Activated naive CD8-positive, alpha-beta T cell treated with anti-CD3 and anti-CD28 coated beads, Interleukin-2, amount 10 ng/mL, durations not matched to agents 7 days and 5 days (primary cell): ENCODE results near the gene TMED7. TPM values are rescaled to one million over a fixed set of nuclear protein-coding genes. Genes with fewer than 3 reads are reported as not detected.

Experiments
- ATAC-seq: fragments of 150-1000 bp; cut with Tn5 transposase; one replicate; pipeline ENCODE4 v1.10.0; 2021; ENCODE audit warnings: low read depth, moderate library complexity
- POLR2A ChIA-PET: fragments of 350-600 bp; sonication (Branson Sonifier 250); formaldehyde crosslinking; loops from one replicate; lab custom pipeline; 2021; ENCODE audit warnings: antibody characterized with exemption; lab: Charles Lee
- DNase-seq: peaks from one replicate; pipeline ENCODE4 v3.0.0; 2021
- H3K27ac Mint-ChIP-seq: one replicate; pipeline ENCODE4 v1.8.0; 2022; ENCODE audit warnings: mild to moderate bottlenecking, mixed read lengths
- H3K27me3 Mint-ChIP-seq: one replicate; pipeline ENCODE4 v1.8.0; 2022; ENCODE audit warnings: mild to moderate bottlenecking, moderate library complexity, mixed read lengths
- H3K36me3 Mint-ChIP-seq: one replicate; pipeline ENCODE4 v1.8.0; 2021; ENCODE audit warnings: mild to moderate bottlenecking, mixed read lengths
- H3K4me1 Mint-ChIP-seq: one replicate; pipeline ENCODE4 v1.8.0; 2021; ENCODE audit warnings: mixed read lengths
- H3K4me3 Mint-ChIP-seq: one replicate; pipeline ENCODE4 v1.8.0; 2022; ENCODE audit warnings: mild to moderate bottlenecking, moderate library complexity, mixed read lengths
- H3K9me3 Mint-ChIP-seq: one replicate; pipeline ENCODE4 v1.8.0; 2021; ENCODE audit warnings: mixed read lengths
- total RNA-seq, 2 experiments: library from RNA; stranded (reverse); gene quantifications; one replicate each; pipeline ENCODE4 v1.2.3, GENCODE V29; 2021

The TMED7 gene
- total RNA-seq, 2 experiments from 2014 or later, result 46.0 to 52.5 TPM

GRCh38 chr5:115588640-115589039 lies 37.2 kb downstream of the TMED7 start:
- H3K36me3 Mint-ChIP-seq, result peaks cover 1% of the 10 kb centered on the region
- ATAC-seq, result no peak
- no peak overlapping the region for H3K27ac Mint-ChIP-seq
- H3K4me1 Mint-ChIP-seq, result no peaks in the 10 kb centered on the region
- POLR2A ChIA-PET, result no interaction called here
- H3K4me3 Mint-ChIP-seq, result no peak overlapping the region
- H3K27me3 Mint-ChIP-seq, result peaks cover 4% of the 10 kb centered on the region
- no peak for DNase-seq
- no peaks in the 10 kb centered on the region for H3K9me3 Mint-ChIP-seq

DNA sequence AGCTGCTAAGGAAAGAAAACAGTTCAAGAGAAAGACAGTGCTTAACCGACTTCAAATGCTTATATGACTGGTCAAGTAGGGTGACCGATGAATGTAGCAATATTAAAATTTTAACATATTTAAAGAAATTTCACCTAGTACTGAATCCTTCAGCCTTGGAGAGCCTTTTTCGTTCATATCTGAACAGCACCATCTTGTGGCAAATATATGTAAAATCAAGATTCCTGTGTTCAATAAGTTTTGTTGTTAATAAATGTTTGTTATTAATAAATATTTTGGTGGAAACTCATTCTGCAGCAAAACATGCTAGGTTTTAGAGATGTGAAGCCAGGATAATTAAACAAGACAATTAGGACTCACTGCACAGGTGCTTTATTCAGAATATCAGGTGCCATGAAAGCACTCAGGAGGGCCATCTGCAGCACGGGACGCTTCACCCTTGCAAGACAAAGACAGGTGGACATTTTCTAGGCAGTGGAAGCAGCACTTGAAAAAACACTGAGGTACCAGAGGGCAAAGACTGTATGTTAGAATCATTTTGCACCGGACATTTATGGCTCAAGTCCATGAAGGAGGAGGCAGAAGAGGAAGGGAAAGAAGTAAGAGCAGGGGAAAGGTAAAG lies 39.2 kb downstream of the TMED7 start:
- Mint-ChIP-seq H3K4me1 (no peaks in the 10 kb centered on the region), H3K9me3 (no peaks in the 10 kb centered on the region), H3K4me3 (no peak overlapping the region), H3K27me3 (peaks cover 4% of the 10 kb centered on the region), H3K36me3 (peaks cover 1% of the 10 kb centered on the region), H3K27ac (no peak overlapping the region)
- ATAC-seq (no peak), DNase-seq (no peak)
- POLR2A ChIA-PET, result no interaction called here

GRCh38 chr5:115585265-115585664 lies 40.6 kb downstream of the TMED7 start:
- POLR2A ChIA-PET, result no interaction called here
- ATAC-seq, result no peak
- no peaks in the 10 kb centered on the region for H3K9me3 Mint-ChIP-seq
- DNase-seq, result no peak
- H3K27me3 Mint-ChIP-seq, result no peaks in the 10 kb centered on the region
- peaks cover 2% of the 10 kb centered on the region for H3K36me3 Mint-ChIP-seq
- no peak overlapping the region for H3K27ac Mint-ChIP-seq
- H3K4me3 Mint-ChIP-seq, result no peak overlapping the region
- H3K4me1 Mint-ChIP-seq, result no peaks in the 10 kb centered on the region

DNA sequence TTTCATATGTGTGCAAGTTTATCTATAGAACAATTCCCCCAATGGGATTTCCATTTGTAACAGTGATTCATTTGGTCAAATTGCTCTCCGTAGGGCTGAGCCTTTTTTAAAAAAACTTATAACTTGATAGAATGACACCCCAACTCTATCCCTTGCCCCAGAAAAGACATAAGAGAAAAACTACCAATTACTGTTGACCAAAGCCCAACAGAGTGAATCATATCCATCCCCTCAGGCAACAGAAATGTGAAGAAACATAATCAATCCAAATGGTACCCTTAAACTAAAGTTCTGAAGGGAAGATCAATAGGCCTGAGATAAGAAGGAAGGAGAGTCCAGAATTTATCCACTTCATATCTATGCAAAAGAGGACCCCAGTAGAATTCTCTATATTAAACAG lies 41.3 kb downstream of the TMED7 start:
- POLR2A ChIA-PET, result no interaction called here
- Mint-ChIP-seq H3K27me3 (no peaks in the 10 kb centered on the region), H3K36me3 (peaks cover 2% of the 10 kb centered on the region)

GRCh38 chr5:115583474-115583873 lies 42.4 kb downstream of the TMED7 start:
- ATAC-seq, result no peak
- no peak for DNase-seq
- H3K36me3 Mint-ChIP-seq, result peaks cover 2% of the 10 kb centered on the region
- no peaks in the 10 kb centered on the region for H3K4me1 Mint-ChIP-seq
- no peaks in the 10 kb centered on the region for H3K27me3 Mint-ChIP-seq
- H3K27ac Mint-ChIP-seq, result no peak overlapping the region
- POLR2A ChIA-PET, result no interaction called here
- H3K9me3 Mint-ChIP-seq, result no peaks in the 10 kb centered on the region
- H3K4me3 Mint-ChIP-seq, result no peak overlapping the region

More for the DNA sequence above, 41.3 kb downstream of the TMED7 start:
- Mint-ChIP-seq H3K27ac (no peak overlapping the region), H3K9me3 (no peaks in the 10 kb centered on the region), H3K4me1 (no peaks in the 10 kb centered on the region), H3K4me3 (no peak overlapping the region)
- DNase-seq (no peak), ATAC-seq (no peak)

- no peak overlapping the region for H3K4me3 Mint-ChIP-seq
- ATAC-seq (no peak), DNase-seq (no peak)
- H3K27me3 Mint-ChIP-seq, result no peaks in the 10 kb centered on the region
- POLR2A ChIA-PET, result no interaction called here
- H3K4me1 Mint-ChIP-seq, result no peaks in the 10 kb centered on the region
- peaks cover 2% of the 10 kb centered on the region for H3K36me3 Mint-ChIP-seq
- H3K27ac Mint-ChIP-seq, result no peak overlapping the region
- H3K9me3 Mint-ChIP-seq, result no peaks in the 10 kb centered on the region
Measured at GRCh38 chr5:115580941-115581340, 44.9 kb downstream of the TMED7 start.

DNA sequence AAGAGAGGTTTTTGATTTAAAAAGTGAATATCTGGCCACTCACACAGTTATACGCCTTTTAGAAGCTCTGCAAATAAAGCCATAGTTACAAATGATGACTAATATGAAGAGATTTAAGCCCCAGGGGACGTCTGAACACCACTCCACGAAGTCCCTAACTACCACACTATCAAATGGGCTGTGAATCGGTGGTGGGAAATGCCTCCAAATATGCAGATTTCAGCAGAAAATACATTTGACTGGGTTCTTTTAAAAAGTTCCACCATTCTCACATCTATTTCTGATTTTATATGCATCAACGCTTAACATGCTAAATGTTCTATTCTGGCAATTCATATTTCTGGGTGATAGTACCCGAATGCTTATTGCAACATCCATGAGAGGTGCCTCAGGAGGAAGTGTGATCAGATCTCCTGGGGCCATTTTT lies 46.1 kb downstream of the TMED7 start:
- H3K27ac Mint-ChIP-seq, result no peak overlapping the region
- H3K9me3 Mint-ChIP-seq, result no peaks in the 10 kb centered on the region
- POLR2A ChIA-PET, result no interaction called here
- no peak overlapping the region for H3K4me3 Mint-ChIP-seq
- H3K4me1 Mint-ChIP-seq, result no peaks in the 10 kb centered on the region
- no peak for DNase-seq
- ATAC-seq, result no peak
- H3K27me3 Mint-ChIP-seq, result no peaks in the 10 kb centered on the region
- peaks cover 2% of the 10 kb centered on the region for H3K36me3 Mint-ChIP-seq

DNA sequence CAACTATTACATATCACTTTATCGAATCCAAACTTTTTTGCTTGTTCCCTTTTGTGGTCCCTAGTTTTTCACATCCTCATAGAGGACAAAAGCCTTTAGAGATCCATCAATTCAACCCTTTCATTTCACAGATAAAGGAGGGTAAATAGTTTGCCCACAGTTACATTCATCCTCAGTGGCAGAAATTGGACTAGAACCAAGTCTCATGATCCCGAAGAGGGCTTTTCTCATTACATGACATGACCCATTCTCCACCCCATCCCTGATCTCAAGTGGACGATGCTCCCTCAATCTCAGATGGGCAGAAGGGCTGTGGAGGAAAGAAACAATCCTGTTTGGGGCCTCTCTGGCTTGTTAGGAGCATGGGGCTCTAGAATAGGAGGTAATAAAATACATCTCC lies 46.6 kb downstream of the TMED7 start:
- no peak overlapping the region for H3K4me3 Mint-ChIP-seq
- DNase-seq, result no peak
- POLR2A ChIA-PET, result no interaction called here
- peaks cover 3% of the 10 kb centered on the region for H3K27me3 Mint-ChIP-seq
- H3K9me3 Mint-ChIP-seq, result no peaks in the 10 kb centered on the region
- peaks cover 2% of the 10 kb centered on the region for H3K36me3 Mint-ChIP-seq
- no peak overlapping the region for H3K27ac Mint-ChIP-seq
- H3K4me1 Mint-ChIP-seq, result no peaks in the 10 kb centered on the region
- no peak for ATAC-seq

DNA sequence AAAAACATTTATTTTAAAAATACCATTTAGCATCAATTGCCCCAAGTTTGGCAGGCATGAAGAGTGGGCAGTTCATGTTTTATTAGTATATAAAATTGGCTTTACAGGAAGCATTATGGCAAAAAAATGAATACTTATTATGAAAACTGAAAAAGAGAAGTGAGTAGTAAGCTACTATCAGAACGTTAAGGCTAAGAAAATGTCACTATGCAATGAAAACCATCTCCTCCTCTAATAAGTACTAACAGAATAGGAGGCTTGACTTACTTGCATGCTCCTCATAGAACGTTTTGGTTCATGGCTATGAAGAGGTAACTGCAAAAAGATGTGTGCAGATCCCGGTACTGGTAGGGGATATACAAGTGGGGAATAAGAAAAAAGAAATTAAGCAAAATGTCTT lies 47.2 kb downstream of the TMED7 start:
- no peak overlapping the region for H3K4me3 Mint-ChIP-seq
- POLR2A ChIA-PET, result no interaction called here
- DNase-seq, result no peak
- H3K27ac Mint-ChIP-seq, result no peak overlapping the region
- no peaks in the 10 kb centered on the region for H3K9me3 Mint-ChIP-seq
- no peak for ATAC-seq
- peaks cover 2% of the 10 kb centered on the region for H3K36me3 Mint-ChIP-seq
- H3K27me3 Mint-ChIP-seq, result peaks cover 6% of the 10 kb centered on the region
- no peaks in the 10 kb centered on the region for H3K4me1 Mint-ChIP-seq

DNA sequence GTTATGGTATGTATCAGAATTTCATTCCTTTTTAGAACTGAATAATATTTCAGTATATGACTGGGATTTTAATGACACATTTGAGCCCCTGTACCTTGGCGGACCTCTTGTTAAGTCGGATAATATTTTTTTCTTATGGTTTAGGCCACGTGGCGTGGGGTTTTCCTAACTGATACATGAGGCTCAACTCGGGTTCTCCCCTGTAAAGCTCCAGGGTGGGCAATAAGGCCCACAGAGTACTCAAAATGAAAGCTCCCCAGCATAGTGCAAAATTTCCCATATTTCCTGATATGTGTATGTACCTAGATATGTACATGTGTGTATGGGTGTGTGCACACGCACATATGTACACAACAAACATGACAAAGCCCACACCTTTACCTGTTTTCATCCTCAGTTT lies 48.1 kb downstream of the TMED7 start:
- H3K9me3 Mint-ChIP-seq, result no peaks in the 10 kb centered on the region
- peaks cover 2% of the 10 kb centered on the region for H3K36me3 Mint-ChIP-seq
- DNase-seq, result no peak
- ATAC-seq, result no peak
- H3K4me1 Mint-ChIP-seq, result no peaks in the 10 kb centered on the region
- H3K27me3 Mint-ChIP-seq, result peaks cover 7% of the 10 kb centered on the region
- no peak overlapping the region for H3K4me3 Mint-ChIP-seq
- POLR2A ChIA-PET, result no interaction called here
- no peak overlapping the region for H3K27ac Mint-ChIP-seq

GRCh38 chr5:115577329-115577728 lies 48.5 kb downstream of the TMED7 start:
- Mint-ChIP-seq H3K9me3 (no peaks in the 10 kb centered on the region), H3K27me3 (peaks cover 7% of the 10 kb centered on the region)

GRCh38 chr5:115575167-115576070 lies 50.4 kb downstream of the TMED7 start:
- POLR2A ChIA-PET, result interaction anchor here (0.7 kb wide), 1 partner anchor 314 kb away, joined by 4 read pairs; no protein-coding TSS in a partner anchor
- ATAC-seq (no peak), DNase-seq (no peak)
- Mint-ChIP-seq H3K4me1 (no peaks in the 10 kb centered on the region), H3K9me3 (no peaks in the 10 kb centered on the region), H3K36me3 (peaks cover under 1% of the 10 kb centered on the region), H3K27me3 (peaks cover 10% of the 10 kb centered on the region), H3K4me3 (no peak overlapping the region), H3K27ac (no peak overlapping the region)

More at GRCh38 chr5:115577329-115577728, 48.5 kb downstream of the TMED7 start:
- DNase-seq (no peak), ATAC-seq (no peak)
- H3K4me3 Mint-ChIP-seq, result no peak overlapping the region
- H3K36me3 Mint-ChIP-seq, result peaks cover 2% of the 10 kb centered on the region
- H3K4me1 Mint-ChIP-seq, result no peaks in the 10 kb centered on the region
- POLR2A ChIA-PET, result no interaction called here
- no peak overlapping the region for H3K27ac Mint-ChIP-seq

DNA sequence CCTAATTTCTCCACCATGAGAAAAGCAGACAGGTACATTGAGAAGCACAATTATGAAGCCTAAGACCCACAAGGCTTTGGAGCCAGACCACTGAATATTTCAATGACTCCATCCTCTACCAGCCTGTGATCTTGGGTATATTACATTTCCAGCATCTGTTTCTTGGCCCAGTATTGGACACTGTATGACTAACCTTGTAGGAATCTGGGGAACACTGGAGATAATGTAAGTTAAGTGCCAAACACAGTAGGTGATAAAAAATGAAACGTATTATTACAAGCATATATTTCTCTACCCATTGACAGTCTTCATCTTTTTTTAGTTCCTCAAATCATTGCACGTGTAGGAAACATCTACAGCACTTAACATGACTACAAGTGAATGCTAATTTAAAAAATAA lies 52.7 kb downstream of the TMED7 start:
- Mint-ChIP-seq H3K4me3 (no peak overlapping the region), H3K27me3 (peaks cover 12% of the 10 kb centered on the region), H3K4me1 (no peaks in the 10 kb centered on the region), H3K27ac (no peak overlapping the region), H3K9me3 (no peaks in the 10 kb centered on the region), H3K36me3 (no peaks in the 10 kb centered on the region)
- DNase-seq (no peak), ATAC-seq (no peak)
- POLR2A ChIA-PET, result interaction anchor here (0.5 kb wide), 1 partner anchor 9 kb away, joined by 4 read pairs; no protein-coding TSS in a partner anchor

DNA sequence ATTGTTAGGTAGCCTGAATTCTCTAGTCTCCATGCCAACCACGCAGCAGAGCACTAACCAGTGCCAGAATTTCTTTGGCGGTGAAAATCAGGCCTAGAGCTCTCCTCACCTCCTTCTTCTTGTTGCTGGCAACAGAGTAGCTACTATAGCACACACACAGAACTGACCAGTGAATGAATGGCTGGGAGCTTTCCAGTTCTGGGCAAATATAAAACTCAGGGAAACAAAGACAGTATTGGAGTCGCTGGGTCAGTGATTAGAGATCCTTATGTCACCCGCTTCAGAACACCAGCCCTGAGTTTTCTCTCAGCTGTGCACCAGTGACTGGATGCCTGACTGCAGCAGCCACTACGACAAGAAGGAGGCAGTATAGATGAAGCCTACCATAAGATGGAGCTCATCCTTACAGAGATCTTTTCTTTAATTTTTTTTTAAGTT lies 54.4 kb downstream of the TMED7 start:
- no peak for ATAC-seq
- H3K27ac Mint-ChIP-seq, result no peak overlapping the region
- no peaks in the 10 kb centered on the region for H3K4me1 Mint-ChIP-seq
- no peaks in the 10 kb centered on the region for H3K9me3 Mint-ChIP-seq
- H3K27me3 Mint-ChIP-seq, result peaks cover 15% of the 10 kb centered on the region
- no peak overlapping the region for H3K4me3 Mint-ChIP-seq
- H3K36me3 Mint-ChIP-seq, result no peaks in the 10 kb centered on the region
- POLR2A ChIA-PET, result no interaction called here
- no peak for DNase-seq
